HL-60 (cell line): ENCODE measurements around the gene P2RX5.
"Not testable (repeated sequence)": the region's sequence is repeated elsewhere in the genome, so short reads cannot be mapped to it uniquely, and the experiment has no call there.

ENCODE experiments used
- CTCF ChIP-seq: IDR thresholded peaks from one replicate; pipeline ENCODE4 v1.5.1; 2011; ENCODE audit warnings: low read length, control low read depth, inconsistent platforms; ENCODE audit not compliant: insufficient read depth
- REST ChIP-seq: IDR thresholded peaks from 2 replicates; pipeline ENCODE4 v1.6.1; 2012; ENCODE audit warnings: low read depth; ENCODE audit not compliant: insufficient replicate concordance
- SPI1 ChIP-seq: IDR thresholded peaks from 2 replicates; pipeline ENCODE4 v1.6.1; 2012; ENCODE audit warnings: low read depth, mild to moderate bottlenecking, borderline replicate concordance

GRCh38 chr17:3705718-3705984 lies 9.7 kb upstream of the P2RX5 start:
- not testable (repeated sequence) for TF ChIP-seq CTCF, SPI1, REST
